CD8-positive, alpha-beta memory T cell (primary cell): ENCODE measurements around the gene PTP4A1. TPM values are rescaled to one million over a fixed set of nuclear protein-coding genes. Genes with fewer than 3 reads are reported as not detected.
A peak's percentile ranks its signal among the peaks of the same experiment; 100 is the strongest.

Experiments used
- CTCF ChIA-PET: fragments of 350-600 bp; sonication (Branson Sonifier 250); formaldehyde crosslinking; loops from one replicate; lab custom pipeline; 2021; ENCODE audit warnings: antibody characterized with exemption; lab: Charles Lee
- POLR2A ChIA-PET: fragments of 350-600 bp; sonication (Branson Sonifier 250); formaldehyde crosslinking; loops from one replicate; lab custom pipeline; 2021; ENCODE audit warnings: antibody characterized with exemption; lab: Charles Lee
- DNase-seq, 5 donors: peaks; one replicate each; pipeline versions ENCODE4 v3.0.0 to v3.0.0-alpha.2; 2020 to 2022; ENCODE audit warnings: mixed read lengths in 1 of 5
- H3K27ac ChIP-seq: one replicate; pipeline ENCODE4 v1.7.0; 2013; ENCODE audit warnings: low read depth, mild to moderate bottlenecking, low read length, moderate library complexity
- H3K27me3 ChIP-seq: 2 replicates; pipeline ENCODE4 v1.7.0; 2013; ENCODE audit warnings: low read length, mild to moderate bottlenecking; ENCODE audit not compliant: insufficient read depth, poor library complexity, severe bottlenecking
- H3K36me3 ChIP-seq: 2 replicates; pipeline ENCODE4 v1.7.0; 2013; ENCODE audit warnings: mild to moderate bottlenecking, low read length, moderate library complexity; ENCODE audit not compliant: insufficient read depth
- H3K4me1 ChIP-seq: 2 replicates; pipeline ENCODE4 v1.7.0; 2013; ENCODE audit warnings: mild to moderate bottlenecking, low read length, moderate library complexity; ENCODE audit not compliant: insufficient read depth
- H3K4me3 ChIP-seq: 2 replicates; pipeline ENCODE4 v1.7.0; 2013; ENCODE audit warnings: mild to moderate bottlenecking, low read length
- H3K9me3 ChIP-seq: 2 replicates; pipeline ENCODE4 v1.7.0; 2013; ENCODE audit warnings: mild to moderate bottlenecking, low read length
- H3K27ac Mint-ChIP-seq, 8 donors: one replicate each; pipeline ENCODE4 v1.8.0; 2020 to 2021; ENCODE audit warnings: mixed read lengths in 8 of 8, mild to moderate bottlenecking in 6 of 8, inconsistent platforms in 3 of 8, moderate library complexity in 3 of 8
- H3K27me3 Mint-ChIP-seq, 2 donors: one replicate each; pipeline ENCODE4 v1.8.0; 2020 to 2021; ENCODE audit warnings: mixed read lengths in 2 of 2, mild to moderate bottlenecking in 1 of 2, moderate library complexity in 1 of 2
- H3K36me3 Mint-ChIP-seq, 3 donors: one replicate each; pipeline ENCODE4 v1.8.0; 2020 to 2021; ENCODE audit warnings: mixed read lengths in 3 of 3, inconsistent platforms in 1 of 3, mild to moderate bottlenecking in 1 of 3
- H3K4me1 Mint-ChIP-seq, 3 donors: one replicate each; pipeline ENCODE4 v1.8.0; 2020 to 2021; ENCODE audit warnings: mixed read lengths in 3 of 3, inconsistent platforms in 1 of 3, mild to moderate bottlenecking in 1 of 3
- H3K4me3 Mint-ChIP-seq, 7 donors: one replicate each; pipeline ENCODE4 v1.8.0; 2020 to 2021; ENCODE audit warnings: mixed read lengths in 7 of 7, mild to moderate bottlenecking in 6 of 7, moderate library complexity in 4 of 7, inconsistent platforms in 2 of 7
- H3K9me3 Mint-ChIP-seq, 5 donors: one replicate each; pipeline ENCODE4 v1.8.0; 2020 to 2022; ENCODE audit warnings: mixed read lengths in 5 of 5, mild to moderate bottlenecking in 3 of 5, moderate library complexity in 2 of 5, inconsistent platforms in 1 of 5
- polyA plus RNA-seq: library from polyadenylated mRNA; unstranded; fragments of 300-500 nt; fragmentation: Illumina TruSeq; gene quantifications from one replicate; pipeline ENCODE4 v1.2.3, GENCODE V29; 2021
- total RNA-seq, 2 experiments: library from RNA; stranded (reverse); gene quantifications; one replicate each; pipeline ENCODE4 v1.2.3, GENCODE V29; 2021

Gene PTP4A1
- total and polyA plus RNA-seq, 3 experiments from 2014 or later: 54.3 to 107 (median 92.3) TPM

GRCh38 chr6:63572747-63573075 lies 431 bp downstream of the PTP4A1 start:
- ChIA-PET CTCF (interaction anchor here (2.5 kb wide), 1 partner anchor 63 kb away, joined by 22 read pairs; the partner anchor contains the start of gene PHF3), POLR2A (interaction anchor here (2.4 kb wide), 1 partner anchor 64 kb away, joined by 28 read pairs; the partner anchor contains the start of gene PHF3)
- Histone ChIP-seq H3K36me3 (peaks cover 13% of the 10 kb centered on the region), H3K27me3 (no peaks in the 10 kb centered on the region), H3K4me1 (peaks cover 25% of the 10 kb centered on the region), H3K9me3 (no peaks in the 10 kb centered on the region), H3K4me3 (peak overlapping the region; percentile 91), H3K27ac (peak overlapping the region; percentile 87)
- peak overlapping the region; percentile 94 to 100 (median 98) for H3K27ac Mint-ChIP-seq
- peaks cover 2 to 27% (median 7%) of the 10 kb centered on the region in 3 donors for H3K36me3 Mint-ChIP-seq
- peaks cover 31 to 46% (median 43%) of the 10 kb centered on the region in 3 donors for H3K4me1 Mint-ChIP-seq
- H3K4me3 Mint-ChIP-seq: peak overlapping the region; percentile 90 to 100 (median 95)
- DNase-seq: no peak
- no peaks in the 10 kb centered on the region for H3K9me3 Mint-ChIP-seq
- peaks cover 0 to 4% of the 10 kb centered on the region in 2 donors for H3K27me3 Mint-ChIP-seq

GRCh38 chr6:63573076-63573898 lies 1.0 kb downstream of the PTP4A1 start:
- H3K4me1 Mint-ChIP-seq: peaks cover 31 to 46% (median 43%) of the 10 kb centered on the region in 3 donors
- peak overlapping the region; percentile 87 for H3K27ac ChIP-seq
- CTCF ChIA-PET: interaction anchor here (0.9 to 2.5 kb wide), 8 partner anchors 11 to 191 kb away, joined by 3 to 22 read pairs (median 4); partner anchors contain the start of gene PHF3

GRCh38 chr6:63573899-63574553 lies 1.7 kb downstream of the PTP4A1 start:
- H3K9me3 ChIP-seq: no peaks in the 10 kb centered on the region
- ChIA-PET POLR2A (interaction anchor here (0.8 to 2.4 kb wide), 3 partner anchors 24 to 118 kb away, joined by 3 to 28 read pairs (median 7); partner anchors contain the start of gene PHF3), CTCF (interaction anchor here (0.7 to 2.5 kb wide), 12 partner anchors 9 to 190 kb away, joined by 3 to 22 read pairs (median 4); partner anchors contain the start of gene PHF3)
- H3K27me3 ChIP-seq: no peaks in the 10 kb centered on the region
- peaks cover 2 to 35% (median 7%) of the 10 kb centered on the region in 3 donors for H3K36me3 Mint-ChIP-seq
- H3K4me1 Mint-ChIP-seq: peaks cover 31 to 46% (median 43%) of the 10 kb centered on the region in 3 donors
- H3K4me3 Mint-ChIP-seq: peak overlapping the region; percentile 89 to 100 (median 93)
- peaks cover 13% of the 10 kb centered on the region for H3K36me3 ChIP-seq
- H3K4me3 ChIP-seq: peak overlapping the region; percentile 91
- H3K27ac ChIP-seq: peak overlapping the region; percentile 87
- DNase-seq: peak; percentile 10 to 55 (median 47)
- H3K27me3 Mint-ChIP-seq: peaks cover 0 to 4% of the 10 kb centered on the region in 2 donors
- H3K4me1 ChIP-seq: peaks cover 25% of the 10 kb centered on the region
- H3K27ac Mint-ChIP-seq: peak overlapping the region; percentile 90 to 100 (median 98)
- H3K9me3 Mint-ChIP-seq: no peaks in the 10 kb centered on the region

More at GRCh38 chr6:63573076-63573898, 1.0 kb downstream of the PTP4A1 start:
- Mint-ChIP-seq H3K27ac (peak overlapping the region; percentile 90 to 100 (median 98)), H3K4me3 (peak overlapping the region; percentile 89 to 100 (median 93)), H3K9me3 (no peaks in the 10 kb centered on the region), H3K27me3 (peaks cover 0 to 4% of the 10 kb centered on the region in 2 donors), H3K36me3 (peaks cover 2 to 32% (median 7%) of the 10 kb centered on the region in 3 donors)
- Histone ChIP-seq H3K9me3 (no peaks in the 10 kb centered on the region), H3K4me3 (peak overlapping the region; percentile 91), H3K27me3 (no peaks in the 10 kb centered on the region), H3K4me1 (peaks cover 25% of the 10 kb centered on the region), H3K36me3 (peaks cover 13% of the 10 kb centered on the region)
- POLR2A ChIA-PET: interaction anchor here (0.8 to 2.4 kb wide), 3 partner anchors 25 to 119 kb away, joined by 3 to 28 read pairs (median 7); partner anchors contain the start of gene PHF3
- DNase-seq: peak; percentile 55 to 81 (median 73)

- Mint-ChIP-seq H3K4me3 (peak overlapping the region; percentile 89 to 100 (median 93)), H3K36me3 (peaks cover 2 to 40% (median 7%) of the 10 kb centered on the region in 3 donors), H3K27me3 (peaks cover 0 to 4% of the 10 kb centered on the region in 2 donors), H3K9me3 (no peaks in the 10 kb centered on the region), H3K27ac (peak overlapping the region; percentile 90 to 100 (median 98)), H3K4me1 (peaks cover 31 to 46% (median 43%) of the 10 kb centered on the region in 3 donors)
- H3K9me3 ChIP-seq: no peaks in the 10 kb centered on the region
- peaks cover 25% of the 10 kb centered on the region for H3K4me1 ChIP-seq
- peak overlapping the region; percentile 91 for H3K4me3 ChIP-seq
- peaks cover 18% of the 10 kb centered on the region for H3K36me3 ChIP-seq
- POLR2A ChIA-PET: interaction anchor here (2.4 kb wide), 1 partner anchor 62 kb away, joined by 28 read pairs; the partner anchor contains the start of gene PHF3
- no peak overlapping the region for H3K27ac ChIP-seq
- CTCF ChIA-PET: interaction anchor here (0.7 to 2.5 kb wide), 8 partner anchors 8 to 61 kb away, joined by 3 to 22 read pairs (median 4); partner anchors contain the start of gene PHF3
- no peaks in the 10 kb centered on the region for H3K27me3 ChIP-seq
- no peak for DNase-seq
These were observed 2.2 kb downstream of the PTP4A1 start for GRCh38 chr6:63574554-63574900.

GRCh38 chr6:63576147-63576772 lies 4.0 kb downstream of the PTP4A1 start:
- H3K4me1 Mint-ChIP-seq: peaks cover 30 to 44% (median 42%) of the 10 kb centered on the region in 3 donors
- CTCF ChIA-PET: interaction anchor here (1.0 to 1.2 kb wide), 2 partner anchors 22 to 60 kb away, joined by 3 to 4 read pairs; partner anchors contain the start of gene PHF3
- H3K4me3 Mint-ChIP-seq: peak overlapping the region in 1 of 7 donors; percentile 59
- Histone ChIP-seq H3K4me1 (peaks cover 22% of the 10 kb centered on the region), H3K9me3 (no peaks in the 10 kb centered on the region), H3K27me3 (no peaks in the 10 kb centered on the region), H3K4me3 (no peak overlapping the region), H3K36me3 (peaks cover 33% of the 10 kb centered on the region), H3K27ac (no peak overlapping the region)
- H3K27ac Mint-ChIP-seq: peak overlapping the region in 1 of 8 donors; percentile 56
- H3K27me3 Mint-ChIP-seq: peaks cover 0 to 4% of the 10 kb centered on the region in 2 donors
- peaks cover 10 to 57% (median 14%) of the 10 kb centered on the region in 3 donors for H3K36me3 Mint-ChIP-seq
- no peaks in the 10 kb centered on the region for H3K9me3 Mint-ChIP-seq
- DNase-seq: no peak
- POLR2A ChIA-PET: no interaction called here

GRCh38 chr6:63576985-63577712 lies 4.9 kb downstream of the PTP4A1 start:
- Histone ChIP-seq H3K9me3 (no peaks in the 10 kb centered on the region), H3K27me3 (no peaks in the 10 kb centered on the region), H3K4me3 (no peak overlapping the region), H3K36me3 (peaks cover 36% of the 10 kb centered on the region), H3K27ac (no peak overlapping the region), H3K4me1 (peaks cover 16% of the 10 kb centered on the region)
- no peak for DNase-seq
- H3K4me3 Mint-ChIP-seq: peak overlapping the region in 1 of 7 donors; percentile 59
- H3K27me3 Mint-ChIP-seq: peaks cover 0 to 2% of the 10 kb centered on the region in 2 donors
- POLR2A ChIA-PET: no interaction called here
- peaks cover 12 to 58% (median 16%) of the 10 kb centered on the region in 3 donors for H3K36me3 Mint-ChIP-seq
- H3K4me1 Mint-ChIP-seq: peaks cover 24 to 38% (median 36%) of the 10 kb centered on the region in 3 donors
- CTCF ChIA-PET: interaction anchor here (1.0 to 1.2 kb wide), 2 partner anchors 21 to 59 kb away, joined by 3 to 4 read pairs; partner anchors contain the start of gene PHF3
- peak overlapping the region in 1 of 8 donors; percentile 14 for H3K27ac Mint-ChIP-seq
- no peaks in the 10 kb centered on the region for H3K9me3 Mint-ChIP-seq
